Measurements from ENCODE around the gene ST14.

Gene ST14

DNA sequence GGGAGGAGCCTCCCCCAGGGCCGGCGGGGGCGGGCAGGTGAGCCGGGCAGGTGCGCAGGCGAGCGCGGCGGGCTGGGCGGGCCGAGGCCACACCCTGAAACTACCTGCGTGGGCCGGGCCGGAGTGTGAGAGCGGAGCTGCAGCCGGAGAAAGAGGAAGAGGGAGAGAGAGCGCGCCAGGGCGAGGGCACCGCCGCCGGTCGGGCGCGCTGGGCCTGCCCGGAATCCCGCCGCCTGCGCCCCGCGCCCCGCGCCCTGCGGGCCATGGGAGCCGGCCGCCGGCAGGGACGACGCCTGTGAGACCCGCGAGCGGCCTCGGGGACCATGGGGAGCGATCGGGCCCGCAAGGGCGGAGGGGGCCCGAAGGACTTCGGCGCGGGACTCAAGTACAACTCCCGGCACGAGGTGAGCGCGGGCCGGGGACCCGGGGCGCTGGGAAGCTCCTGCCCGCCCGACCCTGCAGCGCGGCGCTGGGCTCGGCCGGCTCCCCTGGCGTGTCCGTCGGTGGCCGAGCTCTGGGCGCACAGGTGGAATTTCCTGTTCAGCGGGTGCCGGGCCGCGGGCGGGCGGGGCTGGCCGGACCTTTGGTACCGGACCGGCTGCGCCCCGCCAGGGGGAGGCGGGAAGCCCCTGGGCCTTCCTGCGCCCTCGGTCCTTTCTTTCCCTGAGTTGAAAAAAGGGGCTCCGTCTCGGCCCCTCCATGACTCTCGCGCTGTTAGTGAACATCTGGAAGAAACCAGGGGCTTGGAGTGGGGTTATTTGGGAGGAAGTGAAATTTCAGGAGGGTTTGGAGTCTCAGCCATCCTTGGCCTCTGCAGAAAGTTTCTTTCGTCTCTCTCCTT is at the start of gene ST14:
ST14 (plus strand) TSS at position 126 of the 841 bp plus-strand sequence; CDS start at position 324, 198 bp downstream.
- no peak for DNase-seq (ENCODE audit: low read depth)

DNA sequence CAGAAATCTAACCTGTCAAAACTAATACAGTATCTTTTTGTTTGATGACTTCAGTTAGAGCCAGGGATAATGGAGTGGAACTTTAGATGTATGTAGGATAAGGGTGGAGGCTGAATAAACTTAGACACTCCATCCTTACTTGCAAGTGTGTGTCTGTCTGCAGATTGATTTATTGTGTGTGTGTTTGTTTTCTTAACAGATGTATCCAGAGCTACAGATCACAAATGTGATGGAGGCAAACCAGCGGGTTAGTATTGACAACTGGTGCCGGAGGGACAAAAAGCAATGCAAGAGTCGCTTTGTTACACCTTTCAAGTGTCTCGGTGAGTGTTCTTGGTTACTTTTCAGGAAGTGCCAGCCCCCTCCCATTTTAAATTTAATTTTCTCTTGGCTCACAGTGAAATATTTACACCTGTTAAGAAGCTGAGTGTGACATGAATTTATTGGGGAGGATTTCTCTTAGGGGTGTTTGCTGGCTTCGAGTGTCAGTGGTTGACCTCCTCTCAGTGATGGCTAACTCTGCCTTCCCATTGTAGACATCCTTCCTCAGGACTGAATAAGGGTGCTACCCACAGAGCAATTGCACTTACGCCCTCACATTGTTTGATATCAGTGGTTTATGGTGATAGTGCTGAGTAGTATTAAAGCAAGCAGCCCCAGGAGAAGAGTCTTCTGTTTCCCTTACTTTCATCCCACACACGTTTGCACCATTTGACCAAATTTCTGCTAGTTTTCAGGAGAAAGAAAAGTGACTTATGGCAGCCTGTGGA is 49.1 kb upstream of the ST14 start:
- no peak for DNase-seq (ENCODE audit: low read depth)

GRCh38 chr11:130112071-130112830 is 47.3 kb upstream of the ST14 start:
- DNase-seq (ENCODE audit: low read depth) = no peak

GRCh38 chr11:130114281-130114680 is 45.3 kb upstream of the ST14 start:
- no peak for DNase-seq (ENCODE audit: low read depth)

DNA sequence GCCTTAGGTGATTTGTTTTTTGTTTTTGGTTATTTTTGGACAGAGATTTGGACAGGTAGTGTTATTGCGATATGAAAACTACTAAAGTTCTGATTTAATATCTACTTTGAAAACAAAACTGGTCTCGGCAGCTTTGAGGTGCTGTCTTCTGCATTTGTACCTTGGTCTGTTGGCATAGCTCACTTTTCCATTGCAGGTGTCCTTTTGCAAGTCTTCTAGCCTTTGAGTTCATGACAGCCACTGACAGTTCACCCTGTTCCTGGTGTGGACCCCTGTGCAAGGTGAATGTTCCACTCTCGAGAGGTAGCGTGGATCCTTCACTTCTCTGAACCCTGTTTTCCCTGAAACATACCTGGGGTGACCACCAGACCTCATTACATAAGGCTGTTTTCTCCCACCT is 44.9 kb upstream of the ST14 start:
- no peak for DNase-seq (ENCODE audit: low read depth)

DNA sequence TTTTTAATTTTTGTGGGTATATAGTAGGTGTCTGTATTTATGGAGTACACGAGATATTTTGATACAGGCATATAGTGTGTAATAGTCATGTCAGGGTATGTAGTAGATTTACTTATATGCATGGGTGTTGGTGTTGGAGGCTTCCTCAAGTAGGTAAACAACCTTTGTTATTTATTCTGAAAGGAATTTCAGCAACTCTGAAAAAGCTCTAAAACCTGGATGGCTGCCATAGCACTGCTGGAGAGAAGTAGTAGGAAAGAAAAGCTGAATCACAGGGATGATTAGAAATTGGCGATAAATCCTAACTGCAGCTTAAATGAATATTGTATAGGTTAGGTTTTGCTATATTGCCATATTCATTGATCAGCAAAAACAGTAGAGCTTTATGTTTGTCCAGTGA is 44.4 kb upstream of the ST14 start:
- no peak for DNase-seq (ENCODE audit: low read depth)

DNA sequence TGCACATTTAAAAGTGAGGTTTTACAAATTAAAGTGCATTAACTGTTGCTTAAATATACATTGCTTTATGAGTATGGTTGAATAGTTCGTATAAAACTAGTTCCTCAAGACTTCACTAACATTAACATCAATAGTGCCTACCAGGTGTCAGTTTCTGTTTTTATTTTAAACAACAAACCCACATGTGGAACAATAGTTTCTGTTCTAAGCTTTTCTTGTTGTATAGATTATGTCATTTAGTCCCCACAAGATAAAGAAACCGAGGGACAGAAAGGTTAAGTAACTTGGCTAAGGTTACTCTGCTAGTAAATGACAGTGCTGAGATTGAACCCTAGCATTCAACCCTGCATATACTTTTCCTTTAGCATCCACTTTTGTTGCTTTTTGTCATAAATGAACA is 41.4 kb upstream of the ST14 start:
- DNase-seq (ENCODE audit: low read depth) = no peak

GRCh38 chr11:130118636-130119387 is 40.8 kb upstream of the ST14 start:
- DNase-seq (ENCODE audit: low read depth) = no peak

GRCh38 chr11:130120045-130120444 is 39.5 kb upstream of the ST14 start:
- no peak for DNase-seq (ENCODE audit: low read depth)

- DNase-seq (ENCODE audit: low read depth) = no peak
These were observed 38.1 kb upstream of the ST14 start for GRCh38 chr11:130121445-130121978.

DNA sequence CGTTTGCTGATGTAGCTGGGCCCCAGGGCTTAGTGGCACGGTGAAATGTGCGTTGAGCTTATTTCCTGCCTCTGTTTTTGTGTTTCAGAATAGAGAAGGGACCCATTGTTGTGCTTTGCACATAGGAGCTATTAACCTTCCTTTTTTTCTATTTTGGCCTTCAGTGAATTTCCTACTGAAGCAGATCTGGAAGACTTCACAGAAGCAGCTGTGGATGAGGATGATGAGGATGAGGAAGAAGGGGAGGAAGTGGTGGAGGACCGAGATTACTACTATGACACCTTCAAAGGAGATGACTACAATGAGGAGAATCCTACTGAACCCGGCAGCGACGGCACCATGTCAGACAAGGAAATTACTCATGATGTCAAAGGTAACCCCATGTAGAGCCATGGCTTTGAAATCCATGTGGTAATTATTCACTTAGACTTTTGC is 37.4 kb upstream of the ST14 start:
- DNase-seq (ENCODE audit: low read depth) = no peak

- no peak for DNase-seq (ENCODE audit: low read depth)
These were observed 36.1 kb upstream of the ST14 start for GRCh38 chr11:130123414-130124040.

DNA sequence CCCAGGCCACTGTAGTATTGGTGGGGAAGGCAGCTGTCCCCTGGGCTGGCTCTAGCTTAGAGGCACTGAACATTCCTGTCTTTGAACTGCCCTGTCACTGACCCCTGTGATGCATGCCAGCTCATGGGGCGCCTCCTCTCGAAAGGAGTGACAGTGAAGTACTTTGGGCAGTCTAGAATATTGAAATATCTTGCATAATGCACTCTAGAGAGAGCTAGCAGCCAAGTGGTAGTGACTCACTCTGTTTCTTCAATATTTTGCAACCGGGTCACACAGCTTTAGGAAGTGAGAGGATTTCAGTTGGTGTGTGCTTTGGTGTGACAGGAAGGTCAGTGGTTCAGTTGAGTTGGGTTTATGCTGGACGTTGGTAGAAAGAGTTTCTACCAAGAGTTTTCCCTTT is 35.5 kb upstream of the ST14 start:
- no peak for DNase-seq (ENCODE audit: low read depth)

DNA sequence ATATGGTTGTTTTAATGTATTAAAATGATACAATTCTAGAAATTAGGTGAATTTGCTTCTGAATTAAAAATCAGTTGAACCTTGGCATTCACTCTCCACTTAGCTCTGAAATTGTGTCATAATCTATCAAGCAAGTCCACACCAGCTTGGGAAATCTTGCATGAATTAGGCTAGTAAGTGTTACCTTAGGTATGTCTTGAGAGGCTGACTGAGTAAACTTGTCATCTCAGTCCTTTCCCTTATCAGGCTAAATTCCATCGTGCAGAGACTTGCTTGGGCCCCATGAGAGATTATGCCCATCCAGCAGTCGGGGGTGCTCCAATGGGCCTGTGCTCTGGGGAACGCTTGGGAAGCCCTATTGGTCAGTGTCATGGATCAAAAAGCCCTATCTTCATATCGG is 33.9 kb upstream of the ST14 start:
- DNase-seq (ENCODE audit: low read depth) = no peak

DNA sequence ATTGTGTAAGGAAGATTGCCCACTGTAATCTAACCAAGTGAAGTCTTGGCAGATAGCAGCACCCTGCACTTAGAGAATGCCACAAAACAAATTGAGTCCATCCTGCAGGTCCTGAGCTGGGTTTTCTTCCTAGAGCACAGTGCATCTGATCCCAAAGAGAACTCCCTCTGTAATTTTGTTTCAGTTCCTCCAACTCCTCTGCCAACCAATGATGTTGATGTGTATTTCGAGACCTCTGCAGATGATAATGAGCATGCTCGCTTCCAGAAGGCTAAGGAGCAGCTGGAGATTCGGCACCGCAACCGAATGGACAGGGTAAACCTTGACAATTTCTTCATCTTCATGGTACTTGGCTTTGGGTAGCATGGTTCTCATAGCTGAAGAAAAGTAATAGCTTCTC is 33.1 kb upstream of the ST14 start:
- no peak for DNase-seq (ENCODE audit: low read depth)

- no peak for DNase-seq (ENCODE audit: low read depth)
These were observed 32.1 kb upstream of the ST14 start for GRCh38 chr11:130127509-130127908.

- DNase-seq (ENCODE audit: low read depth) = no peak
These were observed 31.0 kb upstream of the ST14 start for GRCh38 chr11:130128626-130129025.

DNA sequence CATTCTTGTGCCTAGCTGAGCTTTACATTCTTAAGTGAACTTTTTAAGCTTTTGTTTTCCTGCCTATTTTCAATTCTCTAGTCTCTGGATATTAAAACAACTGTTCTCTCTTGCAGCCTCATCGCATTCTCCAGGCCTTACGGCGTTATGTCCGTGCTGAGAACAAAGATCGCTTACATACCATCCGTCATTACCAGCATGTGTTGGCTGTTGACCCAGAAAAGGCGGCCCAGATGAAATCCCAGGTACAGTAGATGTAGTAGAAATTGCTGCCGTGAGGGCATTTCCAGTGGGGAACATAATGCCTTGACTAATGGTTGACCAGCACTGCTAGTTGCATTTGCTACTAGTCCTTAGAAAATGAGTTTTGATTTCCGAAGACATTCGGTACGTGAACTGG is 29.7 kb upstream of the ST14 start:
- DNase-seq (ENCODE audit: low read depth) = no peak

GRCh38 chr11:130131961-130132850 is 27.4 kb upstream of the ST14 start:
- DNase-seq (ENCODE audit: low read depth) = no peak

DNA sequence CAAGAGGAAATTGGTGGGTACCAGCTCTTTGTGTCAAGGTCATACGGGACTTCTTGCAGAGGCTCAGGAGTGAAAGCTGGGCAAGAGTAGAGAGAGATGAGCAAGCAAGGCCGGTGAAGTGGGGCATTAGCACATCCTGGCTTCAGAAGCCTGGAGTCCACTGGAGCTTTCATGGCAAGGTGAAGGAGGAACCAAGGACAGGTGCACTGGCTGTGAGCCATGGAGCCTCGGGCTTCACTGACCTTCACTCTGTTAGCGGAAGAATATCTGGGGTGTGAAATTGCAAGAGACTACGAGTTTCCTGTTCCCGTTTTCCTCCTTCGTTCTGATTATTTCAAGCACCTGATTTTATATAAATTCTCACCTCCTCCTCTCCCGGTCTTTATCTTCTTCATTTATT is 25.9 kb upstream of the ST14 start:
- no peak for DNase-seq (ENCODE audit: low read depth)

Measured in HS-27A (cell line).